Dedifferentiated amniotic fluid mesenchymal stem cell (primary cell): ENCODE data around the gene PRDM8.
A peak's percentile ranks its signal among the peaks of the same experiment; 100 is the strongest.
"Not testable (repeated sequence)": the region's sequence is repeated elsewhere in the genome, so short reads cannot be mapped to it uniquely, and the experiment has no call there.

ENCODE experiments used
- DNase-seq: peaks from one replicate; pipeline ENCODE4 v3.0.0-alpha.2; 2016; ENCODE audit errors: extremely low spot score

Gene PRDM8

GRCh38 chr4:80226094-80226493 lies 28.8 kb downstream of the PRDM8 start:
- DNase-seq, result no peak

- no peak for DNase-seq
Observed at GRCh38 chr4:80228460-80228859, 31.2 kb downstream of the PRDM8 start.

- DNase-seq, result no peak
Observed at GRCh38 chr4:80229128-80229527, 31.8 kb downstream of the PRDM8 start.

GRCh38 chr4:80229590-80229989 lies 32.3 kb downstream of the PRDM8 start:
- DNase-seq, result no peak

- DNase-seq, result no peak
Observed at GRCh38 chr4:80231180-80231579, 33.9 kb downstream of the PRDM8 start.

- DNase-seq, result no peak
Observed at GRCh38 chr4:80232707-80233370, 35.5 kb downstream of the PRDM8 start.

- DNase-seq, result no peak
Observed at GRCh38 chr4:80233390-80233789, 36.1 kb downstream of the PRDM8 start.

GRCh38 chr4:80235451-80235850 lies 38.1 kb downstream of the PRDM8 start:
- DNase-seq, result peak; percentile 54

GRCh38 chr4:80237992-80238391 lies 40.7 kb downstream of the PRDM8 start:
- peak; percentile 85 for DNase-seq

GRCh38 chr4:80239480-80240150 lies 42.3 kb downstream of the PRDM8 start:
- DNase-seq, result no peak

GRCh38 chr4:80240976-80241375 lies 43.7 kb downstream of the PRDM8 start:
- no peak for DNase-seq

- no peak for DNase-seq
Observed at GRCh38 chr4:80243274-80244018, 46.1 kb downstream of the PRDM8 start.

- not testable (repeated sequence) for DNase-seq
Observed at GRCh38 chr4:80247484-80247883, 50.2 kb downstream of the PRDM8 start.

GRCh38 chr4:80249144-80249543 lies 51.8 kb downstream of the PRDM8 start:
- no peak for DNase-seq

- no peak for DNase-seq
Observed at GRCh38 chr4:80252427-80252826, 55.1 kb downstream of the PRDM8 start.

- DNase-seq, result no peak
Observed at GRCh38 chr4:80252953-80253352, 55.6 kb downstream of the PRDM8 start.

GRCh38 chr4:80253510-80253909 lies 56.2 kb downstream of the PRDM8 start:
- no peak for DNase-seq
